HG03565 (cell line): Measurements from ENCODE around the gene TRAPPC2B.
"Not testable (repeated sequence)": the region's sequence is repeated elsewhere in the genome, so short reads cannot be mapped to it uniquely, and the experiment has no call there.

ENCODE experiments used
- ATAC-seq: cut with Tn5 transposase; IDR thresholded peaks from one replicate; pipeline ENCODE4 v1.9.1; 2021; ENCODE audit warnings: mild to moderate bottlenecking, moderate library complexity; ENCODE audit not compliant: unreplicated experiment

TRAPPC2B gene

GRCh38 chr19:57374179-57374578, 10.8 kb downstream of the TRAPPC2B start:
- no peak for ATAC-seq

GRCh38 chr19:57374647-57375046, 11.3 kb downstream of the TRAPPC2B start:
- ATAC-seq = not testable (repeated sequence)

GRCh38 chr19:57376151-57376550, 12.8 kb downstream of the TRAPPC2B start:
- ATAC-seq = no peak

GRCh38 chr19:57377498-57378146, 14.3 kb downstream of the TRAPPC2B start:
- no peak for ATAC-seq

- ATAC-seq = no peak
Measured at GRCh38 chr19:57380923-57381322, 17.6 kb downstream of the TRAPPC2B start.

GRCh38 chr19:57382806-57383488, 19.6 kb downstream of the TRAPPC2B start:
- no peak for ATAC-seq

- no peak for ATAC-seq
Measured at GRCh38 chr19:57389194-57389729, 25.9 kb downstream of the TRAPPC2B start.

GRCh38 chr19:57389730-57390598, 26.6 kb downstream of the TRAPPC2B start, which contains the start of gene ZNF548:
ZNF548 (plus strand) TSS chr19:57389854; CDS start chr19:57390100, 246 bp downstream.
- ATAC-seq = peak; percentile 93

GRCh38 chr19:57395710-57396109, 32.4 kb downstream of the TRAPPC2B start:
- ATAC-seq = no peak

- ATAC-seq = no peak
Measured at GRCh38 chr19:57398868-57399267, 35.5 kb downstream of the TRAPPC2B start.

GRCh38 chr19:57403737-57404563, 40.6 kb downstream of the TRAPPC2B start:
- ATAC-seq = no peak

- no peak for ATAC-seq
Measured at GRCh38 chr19:57406516-57407123, 43.3 kb downstream of the TRAPPC2B start.

GRCh38 chr19:57410877-57411671, 47.7 kb downstream of the TRAPPC2B start, which contains the start of gene ZNF17:
ZNF17 (plus strand) TSS chr19:57411161; CDS start chr19:57413616, 2,455 bp downstream.
- ATAC-seq = peak; percentile 96
